ENCODE measurements around the gene SDK2.

Gene SDK2

GRCh38 chr17:73584987-73585386 is 59.3 kb downstream of the SDK2 start:
- no peak for DNase-seq

- DNase-seq = no peak
These were observed 60.2 kb downstream of the SDK2 start for GRCh38 chr17:73584049-73584448.

- no peak for DNase-seq
These were observed 61.4 kb downstream of the SDK2 start for GRCh38 chr17:73582821-73583220.

- no peak for DNase-seq
These were observed 61.9 kb downstream of the SDK2 start for GRCh38 chr17:73582359-73582758.

- DNase-seq = no peak
These were observed 62.9 kb downstream of the SDK2 start for GRCh38 chr17:73581379-73581778.

- no peak for DNase-seq
These were observed 64.1 kb downstream of the SDK2 start for GRCh38 chr17:73580073-73580710.

GRCh38 chr17:73576556-73577098 is 67.6 kb downstream of the SDK2 start:
- DNase-seq = no peak

- DNase-seq = no peak
These were observed 68.6 kb downstream of the SDK2 start for GRCh38 chr17:73575470-73576221.

- no peak for DNase-seq
These were observed 72.6 kb downstream of the SDK2 start for GRCh38 chr17:73571511-73572130.

GRCh38 chr17:73569762-73570319 is 74.4 kb downstream of the SDK2 start:
- DNase-seq = no peak

- no peak for DNase-seq
These were observed 75.3 kb downstream of the SDK2 start for GRCh38 chr17:73568934-73569333.

- DNase-seq = no peak
These were observed 77.1 kb downstream of the SDK2 start for GRCh38 chr17:73566905-73567782.

GRCh38 chr17:73564843-73565242 is 79.4 kb downstream of the SDK2 start:
- no peak for DNase-seq

- no peak for DNase-seq
These were observed 81.3 kb downstream of the SDK2 start for GRCh38 chr17:73562896-73563295.

- DNase-seq = no peak
These were observed 83.1 kb downstream of the SDK2 start for GRCh38 chr17:73561111-73561510.

- no peak for DNase-seq
These were observed 83.6 kb downstream of the SDK2 start for GRCh38 chr17:73560661-73561060.

- no peak for DNase-seq
These were observed 84.7 kb downstream of the SDK2 start for GRCh38 chr17:73559532-73559931.

- no peak for DNase-seq
These were observed 88.9 kb downstream of the SDK2 start for GRCh38 chr17:73555199-73555960.

- no peak for DNase-seq
These were observed 89.7 kb downstream of the SDK2 start for GRCh38 chr17:73554498-73554897.

- DNase-seq = no peak
These were observed 90.9 kb downstream of the SDK2 start for GRCh38 chr17:73553311-73553710.

- DNase-seq = peak; percentile 76
These were observed 91.8 kb downstream of the SDK2 start for GRCh38 chr17:73552300-73553048.

Data from NCI-H510A treated with DMSO at 0.1 percent for 48 hours (cell line).